Neural crest cell (in vitro differentiated cells): ENCODE data around the gene CELF4. TPM values are rescaled to one million over a fixed set of nuclear protein-coding genes. Genes with fewer than 3 reads are reported as not detected.

Experiments used
- DNase-seq: peaks from one replicate; pipeline ENCODE4 v3.0.0; 2021; ENCODE audit warnings: low read depth, mixed read lengths, low spot score
- H3K27ac Mint-ChIP-seq: one replicate; pipeline ENCODE4 v1.8.0; 2021; ENCODE audit warnings: mild to moderate bottlenecking, mixed read lengths; ENCODE audit not compliant: unreplicated experiment
- H3K27me3 Mint-ChIP-seq: 2 replicates; pipeline ENCODE4 v1.8.0; 2021; ENCODE audit warnings: low read depth, mild to moderate bottlenecking, mixed read lengths
- H3K36me3 Mint-ChIP-seq: 2 replicates; pipeline ENCODE4 v1.8.0; 2021; ENCODE audit warnings: low read depth, mild to moderate bottlenecking, mixed read lengths
- H3K4me1 Mint-ChIP-seq: 2 replicates; pipeline ENCODE4 v1.8.0; 2021; ENCODE audit warnings: mixed read lengths
- H3K4me3 Mint-ChIP-seq: one replicate; pipeline ENCODE4 v1.8.0; 2021; ENCODE audit warnings: mild to moderate bottlenecking, mixed read lengths
- H3K9me3 Mint-ChIP-seq: 2 replicates; pipeline ENCODE4 v1.8.0; 2021; ENCODE audit warnings: mixed read lengths
- CTCF ChIP-seq: fragments of 200-600 bp; sonication (generic); conservative IDR thresholded peaks from 2 replicates; pipeline ENCODE4 v1.5.0; 2021; ENCODE audit warnings: antibody characterized with exemption, mild to moderate bottlenecking
- total RNA-seq: library from RNA; stranded (reverse); gene quantifications from 2 replicates; pipeline ENCODE4 v1.2.1, GENCODE V29; 2021

Gene CELF4
- total RNA-seq, 1 donor from 2014 or later, result 1.9 TPM

- no peaks in the 10 kb centered on the region for H3K27me3 Mint-ChIP-seq
- no peak for TF ChIP-seq CTCF
- DNase-seq, result no peak
- peak overlapping the region; percentile 72 for H3K27ac Mint-ChIP-seq
- H3K4me3 Mint-ChIP-seq, result no peak overlapping the region
- no peaks in the 10 kb centered on the region for H3K36me3 Mint-ChIP-seq
- H3K4me1 Mint-ChIP-seq, result peaks cover 34% of the 10 kb centered on the region
- no peaks in the 10 kb centered on the region for H3K9me3 Mint-ChIP-seq
Measured at GRCh38 chr18:37422596-37422995, 143.0 kb downstream of the CELF4 start.

DNA sequence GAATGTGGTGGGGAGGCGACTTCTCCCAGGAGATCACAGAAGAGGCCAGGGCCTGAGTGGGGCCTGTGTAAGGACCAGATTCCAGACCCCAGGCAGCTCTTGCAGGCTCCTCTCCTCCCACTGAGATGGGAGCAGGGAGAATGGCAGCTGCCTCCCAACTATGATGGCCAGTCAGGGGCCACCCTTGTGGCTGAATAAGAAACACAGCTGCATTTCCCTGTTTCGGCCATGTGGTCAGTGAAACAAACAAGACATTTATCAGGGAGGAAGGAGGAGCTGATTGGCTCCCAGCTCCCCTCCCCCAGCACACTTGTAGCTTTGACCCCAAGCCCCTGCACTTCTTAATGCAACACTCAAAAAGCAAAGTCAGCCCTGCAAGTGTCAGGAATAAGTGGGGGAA is 143.5 kb downstream of the CELF4 start:
- TF ChIP-seq CTCF, result no peak
- Mint-ChIP-seq H3K4me3 (peak overlapping the region; percentile 54), H3K9me3 (no peaks in the 10 kb centered on the region), H3K36me3 (no peaks in the 10 kb centered on the region), H3K27ac (peak overlapping the region; percentile 72), H3K4me1 (peaks cover 34% of the 10 kb centered on the region), H3K27me3 (no peaks in the 10 kb centered on the region)
- DNase-seq, result peak; percentile 21

DNA sequence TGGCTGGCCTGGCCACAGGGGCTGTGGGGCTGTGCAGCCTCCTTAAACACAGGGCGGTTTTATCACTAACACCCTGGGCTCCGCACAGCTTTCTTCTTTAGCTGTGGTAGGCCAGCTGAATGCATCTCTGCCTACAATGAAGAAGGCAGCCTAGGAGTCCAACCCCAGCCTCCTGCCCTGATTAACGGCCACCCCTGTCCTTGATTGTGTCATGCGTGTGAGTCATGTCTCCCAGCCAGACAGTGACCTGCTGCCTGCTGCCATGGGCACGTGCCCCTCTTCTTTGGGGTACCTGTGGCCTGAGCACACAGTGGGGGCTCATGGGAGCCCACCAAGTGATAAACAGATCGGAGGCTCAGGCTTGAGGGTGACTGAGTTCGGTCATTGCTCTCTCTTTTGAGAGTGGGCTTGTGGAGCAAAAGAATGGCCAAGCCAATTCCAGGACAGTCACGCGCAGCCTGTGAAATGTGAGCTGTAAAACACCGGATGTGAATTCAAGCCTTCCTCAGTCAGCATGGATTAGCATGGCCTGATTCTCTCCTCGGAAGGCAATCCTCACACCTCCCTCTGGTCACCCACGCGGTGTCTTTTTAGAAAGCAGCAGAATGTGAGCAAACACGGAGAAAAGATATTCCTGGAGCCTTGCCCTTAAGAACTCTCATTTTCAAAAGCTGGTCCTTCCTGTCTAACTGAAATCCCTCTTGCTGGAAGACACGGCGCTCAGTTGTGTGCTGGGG is 144.1 kb downstream of the CELF4 start:
- H3K27ac Mint-ChIP-seq, result peak overlapping the region; percentile 72
- TF ChIP-seq CTCF, result no peak
- no peaks in the 10 kb centered on the region for H3K27me3 Mint-ChIP-seq
- H3K9me3 Mint-ChIP-seq, result no peaks in the 10 kb centered on the region
- no peaks in the 10 kb centered on the region for H3K36me3 Mint-ChIP-seq
- peak overlapping the region; percentile 54 for H3K4me3 Mint-ChIP-seq
- peaks cover 34% of the 10 kb centered on the region for H3K4me1 Mint-ChIP-seq
- DNase-seq, result no peak

DNA sequence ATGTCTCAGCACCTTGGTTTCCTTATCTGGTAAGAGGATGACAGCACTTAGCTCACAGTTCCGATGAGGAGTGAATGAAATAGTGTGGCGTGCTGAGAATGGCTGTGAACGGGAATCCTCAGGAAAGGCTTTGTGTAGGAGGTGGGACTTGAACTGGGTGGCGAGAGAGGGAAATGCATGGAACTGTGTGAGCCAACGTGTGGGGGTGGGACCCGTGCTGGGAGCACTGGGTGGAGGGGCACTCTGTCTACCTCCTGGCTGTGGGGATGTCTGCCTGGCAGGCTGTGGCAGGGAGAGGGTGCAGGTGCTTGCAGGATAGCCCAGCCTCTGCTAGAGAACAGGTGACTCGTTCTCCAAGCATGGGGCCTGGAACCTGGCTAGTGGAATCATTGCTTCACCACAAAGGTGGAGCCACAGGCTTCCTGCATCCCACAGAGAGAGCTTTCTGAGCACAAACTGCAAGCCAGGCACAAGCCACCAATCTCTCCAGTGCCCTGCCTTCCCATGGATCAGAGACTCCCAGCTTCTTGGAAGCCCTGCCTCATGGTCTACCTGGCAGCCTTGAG is 145.2 kb downstream of the CELF4 start:
- Mint-ChIP-seq H3K4me1 (peaks cover 33% of the 10 kb centered on the region), H3K27ac (no peak overlapping the region), H3K36me3 (no peaks in the 10 kb centered on the region), H3K27me3 (peaks cover 2% of the 10 kb centered on the region), H3K4me3 (no peak overlapping the region), H3K9me3 (peaks cover 2% of the 10 kb centered on the region)
- DNase-seq, result no peak
- no peak for TF ChIP-seq CTCF

DNA sequence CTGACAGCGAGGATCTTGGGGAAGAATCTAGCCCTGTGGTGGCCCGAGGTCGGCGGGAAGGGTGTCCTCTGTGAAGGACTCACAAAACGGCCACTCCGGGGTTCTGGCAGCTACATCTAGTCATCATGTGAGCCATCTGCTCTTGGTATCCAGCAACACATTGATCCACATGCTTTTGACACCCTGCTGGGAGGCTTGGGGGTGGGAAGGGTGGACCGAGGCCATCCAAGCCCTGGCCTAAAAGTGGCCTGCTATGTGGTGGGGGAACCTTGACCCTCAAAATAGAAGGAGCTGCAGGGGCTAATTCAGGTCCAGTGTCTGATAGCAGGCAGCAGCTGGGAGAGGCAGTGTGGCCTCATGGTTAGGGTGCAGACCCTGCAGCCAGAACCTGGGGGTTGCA is 145.7 kb downstream of the CELF4 start:
- no peak for DNase-seq
- Mint-ChIP-seq H3K4me3 (no peak overlapping the region), H3K9me3 (peaks cover 2% of the 10 kb centered on the region), H3K27ac (no peak overlapping the region), H3K4me1 (peaks cover 28% of the 10 kb centered on the region), H3K27me3 (peaks cover 2% of the 10 kb centered on the region), H3K36me3 (no peaks in the 10 kb centered on the region)
- no peak for TF ChIP-seq CTCF
